Psoas muscle (tissue), 8 donors: ENCODE measurements around the gene NOTCH2. TPM values are rescaled to one million over a fixed set of nuclear protein-coding genes. Genes with fewer than 3 reads are reported as not detected.

Source experiments
- ATAC-seq, 4 donors: fragments of 200-7000 bp; cut with Tn5 transposase; one replicate each; pipeline ENCODE4 v1.9.1; 2020; ENCODE audit warnings: moderate library complexity in 3 of 4, mild to moderate bottlenecking in 2 of 4
- DNase-seq, 2 donors: peaks; one replicate each; pipeline ENCODE4 v3.0.0-alpha.2; 2020
- H3K27ac ChIP-seq: fragments of 200-600 bp; one replicate; pipeline ENCODE4 v1.8.0; 2022
- H3K27me3 ChIP-seq, 3 donors: fragments of 200-600 bp in 1 of 3; one replicate each; pipeline versions ENCODE4 v1.6.1 to v1.8.0; 2013 to 2022; ENCODE audit warnings: low read length in 2 of 3, mild to moderate bottlenecking in 2 of 3, moderate library complexity in 1 of 3; ENCODE audit not compliant: insufficient read depth in 3 of 3
- H3K36me3 ChIP-seq, 2 donors: fragments of 200-600 bp in 1 of 2; one replicate each; pipeline versions ENCODE4 v1.6.1 to v1.8.0; 2013 to 2022; ENCODE audit warnings: low read depth in 1 of 2, mild to moderate bottlenecking in 1 of 2, moderate library complexity in 1 of 2; ENCODE audit not compliant: insufficient read depth in 1 of 2
- H3K4me1 ChIP-seq: fragments of 200-600 bp; one replicate; pipeline ENCODE4 v1.8.0; 2022
- H3K4me3 ChIP-seq: fragments of 200-600 bp; one replicate; pipeline ENCODE4 v1.8.0; 2022; ENCODE audit warnings: mild to moderate bottlenecking
- H3K9me3 ChIP-seq: fragments of 200-600 bp; one replicate; pipeline ENCODE4 v1.8.0; 2022
- WGBS, 3 donors: extraction: QIAGEN DNeasy Blood & Tissue Kit; methylation state at CpG; one replicate each; pipeline versions ENCODE4 v1.1.6 to v1.1.7; 2013; 5-methylcytosine and 5-hydroxymethylcytosine counted together
- intact Hi-C, 2 donors: fragments of 100-400 bp; cut with DNase I; formaldehyde crosslinking; loops; one replicate each; pipeline versions ENCODE4 v1.11.0 to v1.14.2; 2022
- polyA plus RNA-seq, 3 donors: library from polyadenylated mRNA; stranded (reverse); fragments of 200-250 nt; gene quantifications; one replicate each; pipeline ENCODE4 v1.2.3, GENCODE V29; 2013
- total RNA-seq, 4 donors: library from RNA; stranded (reverse); fragmentation: NEBNext Ultra II Directional in 2 of 4; extraction: Animal tissue kit (Norgen Biotek cat#: 25700) in 2 of 4; gene quantifications; one replicate each; pipeline versions ENCODE4 v1.2.1 to v1.2.4, GENCODE V29; 2021 to 2023
- TF ChIP-seq, protein P1 (sequence below): fragments of 200-600 bp; IDR thresholded peaks from one replicate; pipeline ENCODE4 v1.8.0; 2022; ENCODE audit warnings: antibody characterized with exemption
- donor health status: healthy with polysubstance abuse.
- donor health status: DM: no; HTN: no; CAD: no; lungs with moderate emphysema.
- donor health status: Bipolar disorder and iron deficiency.
- donor health status: healthy.
- donor health status: DM: yes; HTN: yes; CAD: no.
- donor health status: DM: no; HTN: no; CAD: no.
- donor health status: DM: no; HTN: no; CAD: no.
- donor health status: DM: yes; HTN: yes; CAD: no.

NOTCH2 gene
- total and polyA plus RNA-seq, 7 donors = 2.1 to 19.7 (median 15.4) TPM

DNA sequence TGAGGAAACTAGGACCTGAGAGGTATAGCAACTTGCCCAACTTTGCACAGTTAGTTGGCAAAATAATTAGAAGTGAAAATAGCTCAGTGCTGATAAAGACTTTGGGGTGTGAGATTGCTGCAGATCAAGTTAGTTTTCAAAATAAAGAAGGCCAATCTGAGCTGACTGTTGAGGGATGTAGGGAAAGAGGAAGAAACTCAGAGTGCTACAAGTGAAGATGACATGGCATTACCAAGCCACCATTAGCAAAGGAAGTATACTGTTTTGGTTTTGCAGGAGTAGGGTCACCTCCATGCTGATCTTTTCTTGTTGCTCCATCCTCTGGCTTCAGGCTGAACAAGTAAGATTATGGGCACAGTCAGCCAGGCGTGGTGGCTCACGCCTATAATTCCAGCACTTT is 94.5 kb downstream of the NOTCH2 start:
- no peak for ATAC-seq
- intact Hi-C loops = no loop called here
- 83 to 90% (median 84%) methylated on average over 2 of the region's 2 CpGs for WGBS, 3 donors

DNA sequence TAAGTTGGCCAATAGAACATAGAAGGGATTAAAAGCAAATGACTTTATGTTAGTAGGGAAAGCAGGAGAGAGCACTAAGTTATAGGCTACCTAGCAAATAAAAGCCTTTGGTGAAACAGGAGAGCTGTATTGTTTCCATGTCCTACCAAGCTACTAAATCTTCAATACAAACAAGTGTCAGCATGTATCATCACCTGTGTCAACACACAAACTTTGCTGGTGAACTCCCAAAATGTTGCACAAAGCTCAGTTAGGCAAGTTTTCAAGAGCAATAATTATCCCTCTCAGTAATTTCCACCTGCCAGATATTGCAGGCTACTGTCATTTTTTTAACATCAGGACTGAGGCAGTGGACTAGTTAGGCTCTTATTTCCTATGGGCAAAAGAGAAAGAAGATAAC is 95.4 kb downstream of the NOTCH2 start:
- TF ChIP-seq, protein P1, sequence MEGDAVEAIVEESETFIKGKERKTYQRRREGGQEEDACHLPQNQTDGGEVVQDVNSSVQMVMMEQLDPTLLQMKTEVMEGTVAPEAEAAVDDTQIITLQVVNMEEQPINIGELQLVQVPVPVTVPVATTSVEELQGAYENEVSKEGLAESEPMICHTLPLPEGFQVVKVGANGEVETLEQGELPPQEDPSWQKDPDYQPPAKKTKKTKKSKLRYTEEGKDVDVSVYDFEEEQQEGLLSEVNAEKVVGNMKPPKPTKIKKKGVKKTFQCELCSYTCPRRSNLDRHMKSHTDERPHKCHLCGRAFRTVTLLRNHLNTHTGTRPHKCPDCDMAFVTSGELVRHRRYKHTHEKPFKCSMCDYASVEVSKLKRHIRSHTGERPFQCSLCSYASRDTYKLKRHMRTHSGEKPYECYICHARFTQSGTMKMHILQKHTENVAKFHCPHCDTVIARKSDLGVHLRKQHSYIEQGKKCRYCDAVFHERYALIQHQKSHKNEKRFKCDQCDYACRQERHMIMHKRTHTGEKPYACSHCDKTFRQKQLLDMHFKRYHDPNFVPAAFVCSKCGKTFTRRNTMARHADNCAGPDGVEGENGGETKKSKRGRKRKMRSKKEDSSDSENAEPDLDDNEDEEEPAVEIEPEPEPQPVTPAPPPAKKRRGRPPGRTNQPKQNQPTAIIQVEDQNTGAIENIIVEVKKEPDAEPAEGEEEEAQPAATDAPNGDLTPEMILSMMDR = no peak
- H3K27me3 ChIP-seq = no peaks in the 10 kb centered on the region
- H3K9me3 ChIP-seq = no peaks in the 10 kb centered on the region
- H3K4me3 ChIP-seq = no peak overlapping the region
- peaks cover 0 to 12% of the 10 kb centered on the region in 2 donors for H3K36me3 ChIP-seq
- H3K4me1 ChIP-seq = no peaks in the 10 kb centered on the region
- ATAC-seq = peak; percentile 43 to 85 (median 67)
- no peak overlapping the region for H3K27ac ChIP-seq
- no peak for DNase-seq
- intact Hi-C loops = no loop called here

More for the DNA sequence above, 94.5 kb downstream of the NOTCH2 start:
- Histone ChIP-seq H3K9me3 (no peaks in the 10 kb centered on the region), H3K4me3 (no peak overlapping the region), H3K27me3 (no peaks in the 10 kb centered on the region), H3K27ac (no peak overlapping the region), H3K4me1 (no peaks in the 10 kb centered on the region), H3K36me3 (peaks cover 0 to 5% of the 10 kb centered on the region in 2 donors)
- TF ChIP-seq, protein P1 = no peak
- DNase-seq = no peak

- Histone ChIP-seq H3K9me3 (no peaks in the 10 kb centered on the region), H3K4me3 (no peak overlapping the region), H3K4me1 (no peaks in the 10 kb centered on the region), H3K27me3 (no peaks in the 10 kb centered on the region), H3K27ac (no peak overlapping the region), H3K36me3 (peaks cover 5 to 30% of the 10 kb centered on the region in 2 donors)
- TF ChIP-seq, protein P1 = no peak
- DNase-seq (no peak), ATAC-seq (no peak)
- WGBS, 3 donors = 92 to 96% (median 92%) methylated on average over 4 of the region's 4 CpGs
- intact Hi-C loops = no loop called here
Measured at GRCh38 chr1:119971710-119972570, 97.5 kb downstream of the NOTCH2 start.

- WGBS, 3 donors = 91 to 98% (median 97%) methylated on average over 1 of the region's 1 CpG
- no peak overlapping the region for H3K27ac ChIP-seq
- intact Hi-C loops = no loop called here
- H3K4me3 ChIP-seq = no peak overlapping the region
- ATAC-seq = no peak
- H3K27me3 ChIP-seq = no peaks in the 10 kb centered on the region
- no peaks in the 10 kb centered on the region for H3K9me3 ChIP-seq
- no peaks in the 10 kb centered on the region for H3K4me1 ChIP-seq
- TF ChIP-seq, protein P1 = no peak
- DNase-seq = no peak
- H3K36me3 ChIP-seq = peaks cover 5 to 63% of the 10 kb centered on the region in 2 donors
Measured at GRCh38 chr1:119968601-119969000, 100.9 kb downstream of the NOTCH2 start.
